ENCODE data around the gene CYCS. TPM values are rescaled to one million over a fixed set of nuclear protein-coding genes. Genes with fewer than 3 reads are reported as not detected.

Gene CYCS
- total and polyA plus RNA-seq, 2 of the 8 experiments (the other 6 are each of a cell fraction or from before 2014, with no cell fraction given), result 48.6 to 229 TPM

DNA sequence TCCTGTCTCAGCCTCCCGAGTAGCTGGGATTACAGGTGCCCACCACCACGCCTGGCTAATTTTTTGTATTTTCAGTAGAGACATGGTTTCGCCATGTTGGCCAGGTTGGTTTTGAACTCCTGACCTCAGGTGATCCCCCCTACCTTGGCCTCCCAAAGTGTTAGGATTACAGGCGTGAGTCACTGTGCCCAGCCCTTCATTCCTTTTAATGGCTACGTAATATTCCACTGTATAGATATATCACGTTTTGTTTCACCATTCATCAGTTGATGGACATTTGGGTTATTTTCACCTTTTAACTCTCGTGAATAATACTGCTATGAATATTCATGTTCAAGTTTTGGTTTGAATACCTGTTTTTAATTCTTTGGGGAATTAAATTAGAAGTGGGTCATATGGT lies 44.6 kb upstream of the CYCS start:
- WGBS, 2 experiments (ENCODE audit: extremely low coverage in 1 of 2, insufficient coverage in 1 of 2, insufficient read length in 1 of 2, insufficient replicate concordance in 2 of 2, low coverage in 1 of 2, low lambda C conversion rate in 2 of 2, missing lambda C conversion rate in 1 of 2), result 87% methylated on average over 7 of the region's 7 CpGs; no CpG with 5 or more reads in 1 of the 2 experiments

More for the DNA sequence above, 44.6 kb upstream of the CYCS start:
- H3K79me2 ChIP-seq (ENCODE audit: control insufficient read depth in 1 of 2, insufficient read depth in 2 of 2, low read length in 2 of 2), result no peaks in the 10 kb centered on the region
- H3K9ac ChIP-seq (replicated peaks in 1 of 4; ENCODE audit: extremely low read depth in 1 of 4, low read depth in 3 of 4, low read length in 3 of 4), result no peak overlapping the region
- H3K79me1 ChIP-seq (ENCODE audit: low read depth, low read length), result no peaks in the 10 kb centered on the region
- H3K36me3 ChIP-seq (ENCODE audit: control insufficient read depth in 2 of 4, insufficient read depth in 4 of 4, low read length in 3 of 4), result no peaks in the 10 kb centered on the region
- no peak for DNase-seq (ENCODE audit: low read depth in 1 of 2, low spot score in 2 of 2)
- no peak overlapping the region for H2BK120ac ChIP-seq (replicated peaks; ENCODE audit: low read depth, low read length)
- no peak overlapping the region for H3K18ac ChIP-seq (ENCODE audit: extremely low read depth, low read length)
- H2BK12ac ChIP-seq (ENCODE audit: low read depth, low read length), result no peak overlapping the region
- no peak overlapping the region for H3K56ac ChIP-seq (replicated peaks; ENCODE audit: insufficient read length, low read depth, low read length)
- H4K5ac ChIP-seq (ENCODE audit: insufficient read length, low read depth, low read length), result no peak overlapping the region
- no peak overlapping the region for H3K4me3 ChIP-seq (ENCODE audit: extremely low read depth in 1 of 4, insufficient read depth in 2 of 4, low read depth in 3 of 4, low read length in 4 of 4)
- no peaks in the 10 kb centered on the region for H3K9me3 ChIP-seq (ENCODE audit: insufficient read depth in 2 of 2, low read depth in 1 of 2, low read length in 1 of 2)
- no peak overlapping the region for H4K91ac ChIP-seq (replicated peaks; ENCODE audit: insufficient read length, low read length)
- no peak overlapping the region for H3K4me2 ChIP-seq (ENCODE audit: insufficient read depth in 1 of 2, low read depth in 2 of 2, low read length in 2 of 2)
- H4K20me1 ChIP-seq (replicated peaks in 1 of 2; ENCODE audit: control insufficient read depth in 1 of 2, insufficient read depth in 2 of 2, low read length in 2 of 2), result no peaks in the 10 kb centered on the region
- H3K23ac ChIP-seq (ENCODE audit: insufficient read length), result no peak overlapping the region
- H2BK15ac ChIP-seq (ENCODE audit: low read length), result no peak overlapping the region
- no peaks in the 10 kb centered on the region for H3K27me3 ChIP-seq (replicated peaks in 1 of 4; ENCODE audit: control insufficient read depth in 3 of 4, extremely low read depth in 1 of 4, insufficient read depth in 3 of 4, low read length in 3 of 4)
- TF ChIP-seq SIRT6 (IDR thresholded peaks at IDR 0.05; ENCODE audit: low read length) (no peak), SP2 (IDR thresholded peaks at IDR 0.05; ENCODE audit: low read length) (no peak), SAP30 (IDR thresholded peaks at IDR 0.05; ENCODE audit: insufficient read depth, insufficient replicate concordance, low read length) (no peak), CBX5 (IDR thresholded peaks at IDR 0.05; ENCODE audit: low read depth, low read length) (no peak), CHD1 (IDR thresholded peaks at IDR 0.05; ENCODE audit: low read depth, low read length) (no peak), SUZ12 (IDR thresholded peaks at IDR 0.05; ENCODE audit: low read length) (no peak), EGR1 (IDR thresholded peaks at IDR 0.05; ENCODE audit: borderline replicate concordance, low read depth, low read length) (no peak), TEAD4 (IDR thresholded peaks at IDR 0.05; ENCODE audit: low read depth, low read length) (no peak), POU5F1 (IDR thresholded peaks at IDR 0.05; ENCODE audit: low read depth, low read length) (no peak), SIX5 (IDR thresholded peaks at IDR 0.05; ENCODE audit: low read depth, low read length) (no peak)
- TF ChIP-seq, protein P1, sequence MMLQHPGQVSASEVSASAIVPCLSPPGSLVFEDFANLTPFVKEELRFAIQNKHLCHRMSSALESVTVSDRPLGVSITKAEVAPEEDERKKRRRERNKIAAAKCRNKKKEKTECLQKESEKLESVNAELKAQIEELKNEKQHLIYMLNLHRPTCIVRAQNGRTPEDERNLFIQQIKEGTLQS (IDR thresholded peaks at IDR 0.05; ENCODE audit: insufficient read depth, low read depth, low read length), result no peak
- FAIRE-seq, result no peak
- no peak overlapping the region for H4K8ac ChIP-seq (ENCODE audit: extremely low read depth, insufficient read depth, low read length)
- peaks cover 1 to 5% (median 3%) of the 10 kb centered on the region in 4 experiments; a peak in 2 of 7 replicates for H3K4me1 ChIP-seq (replicated peaks in 1 of 4; ENCODE audit: control insufficient read depth in 3 of 4, insufficient read depth in 4 of 4, low read length in 3 of 4)
- H2AFZ ChIP-seq (ENCODE audit: low read length), result no peak overlapping the region
- CTCF ChIA-PET (ENCODE audit: partially characterized antibody), result no interaction called here
- no peak overlapping the region for H2BK5ac ChIP-seq (ENCODE audit: low read depth, low read length)
- no peak overlapping the region for H3K14ac ChIP-seq (ENCODE audit: insufficient read length)
- H3K4ac ChIP-seq (replicated peaks; ENCODE audit: insufficient read length, low read depth, low read length), result no peak overlapping the region
- H2AK5ac ChIP-seq (ENCODE audit: low read depth, low read length), result no peak overlapping the region
- POLR2A ChIA-PET (ENCODE audit: partially characterized antibody), result no interaction called here
- no peaks in the 10 kb centered on the region for H3K23me2 ChIP-seq (ENCODE audit: low read depth, low read length)
- no peak overlapping the region for H2BK20ac ChIP-seq (ENCODE audit: low read length)
- no peak overlapping the region for H3K27ac ChIP-seq (ENCODE audit: low read depth, low read length)
